Activated CD8-positive, alpha-beta T cell treated with anti-CD3 and anti-CD28 coated beads for 36 hours (primary cell): ENCODE measurements around the gene MMP21. TPM values are rescaled to one million over a fixed set of nuclear protein-coding genes. Genes with fewer than 3 reads are reported as not detected.
A peak's percentile ranks its signal among the peaks of the same experiment; 100 is the strongest.

Experiments used
- ATAC-seq: fragments of 200-7000 bp; cut with Tn5 transposase; one replicate; pipeline ENCODE4 v1.10.0; 2021; ENCODE audit warnings: mild to moderate bottlenecking, moderate library complexity
- CTCF ChIA-PET: fragments of 350-600 bp; sonication (Branson Sonifier 250); formaldehyde crosslinking; loops from one replicate; lab custom pipeline; 2021; ENCODE audit warnings: antibody characterized with exemption; lab: Charles Lee
- POLR2A ChIA-PET: fragments of 350-600 bp; sonication (Branson Sonifier 250); formaldehyde crosslinking; loops from one replicate; lab custom pipeline; 2021; ENCODE audit warnings: antibody characterized with exemption; lab: Charles Lee
- DNase-seq: peaks from one replicate; pipeline ENCODE4 v3.0.0-alpha.2; 2020
- H3K27ac Mint-ChIP-seq: one replicate; pipeline ENCODE4 v1.8.0; 2021; ENCODE audit warnings: mild to moderate bottlenecking, mixed read lengths
- H3K27me3 Mint-ChIP-seq: one replicate; pipeline ENCODE4 v1.8.0; 2021; ENCODE audit warnings: mixed read lengths
- H3K36me3 Mint-ChIP-seq: one replicate; pipeline ENCODE4 v1.8.0; 2021; ENCODE audit warnings: low read depth, mixed read lengths
- H3K4me1 Mint-ChIP-seq: one replicate; pipeline ENCODE4 v1.8.0; 2021; ENCODE audit warnings: low read depth, mixed read lengths
- H3K4me3 Mint-ChIP-seq: one replicate; pipeline ENCODE4 v1.8.0; 2021; ENCODE audit warnings: mild to moderate bottlenecking, moderate library complexity, mixed read lengths
- H3K9me3 Mint-ChIP-seq: one replicate; pipeline ENCODE4 v1.8.0; 2021; ENCODE audit warnings: mixed read lengths
- intact Hi-C: fragments of 100-400 bp; cut with micrococcal nuclease; formaldehyde crosslinking; loops from one replicate; pipeline ENCODE4 v1.10.0; 2022
- total RNA-seq, 2 experiments: library from RNA; stranded (reverse); gene quantifications; one replicate each; pipeline ENCODE4 v1.2.3, GENCODE V29; 2021
- TF ChIP-seq, protein P1 (sequence below): fragments of 200-600 bp; IDR thresholded peaks from one replicate; pipeline ENCODE4 v1.8.0; 2022; ENCODE audit warnings: antibody characterized with exemption, mild to moderate bottlenecking

The MMP21 gene
- total RNA-seq, 2 experiments from 2014 or later = not detected

DNA sequence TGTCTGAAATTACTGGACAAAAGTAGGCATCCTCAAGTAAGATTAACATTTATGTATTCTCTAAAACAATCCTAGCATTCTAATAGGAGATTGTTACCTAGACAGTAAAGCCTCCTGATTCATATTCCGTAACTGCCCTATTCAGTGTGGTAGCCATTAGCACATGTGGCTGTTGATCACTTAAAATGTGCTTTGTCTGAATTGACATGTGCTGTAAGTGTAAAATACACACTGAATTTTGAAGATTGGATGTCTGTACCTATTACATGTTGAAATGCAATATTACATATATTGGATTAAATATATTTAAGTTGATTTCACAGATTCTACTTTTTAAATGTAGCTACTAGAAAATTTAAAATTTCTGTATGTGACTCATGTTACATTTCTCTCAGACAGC lies 41.5 kb downstream of the MMP21 start:
- H3K27me3 Mint-ChIP-seq = no peaks in the 10 kb centered on the region
- DNase-seq (no peak), ATAC-seq (no peak)
- intact Hi-C loops = no loop called here
- no peak overlapping the region for H3K27ac Mint-ChIP-seq
- TF ChIP-seq, protein P1, sequence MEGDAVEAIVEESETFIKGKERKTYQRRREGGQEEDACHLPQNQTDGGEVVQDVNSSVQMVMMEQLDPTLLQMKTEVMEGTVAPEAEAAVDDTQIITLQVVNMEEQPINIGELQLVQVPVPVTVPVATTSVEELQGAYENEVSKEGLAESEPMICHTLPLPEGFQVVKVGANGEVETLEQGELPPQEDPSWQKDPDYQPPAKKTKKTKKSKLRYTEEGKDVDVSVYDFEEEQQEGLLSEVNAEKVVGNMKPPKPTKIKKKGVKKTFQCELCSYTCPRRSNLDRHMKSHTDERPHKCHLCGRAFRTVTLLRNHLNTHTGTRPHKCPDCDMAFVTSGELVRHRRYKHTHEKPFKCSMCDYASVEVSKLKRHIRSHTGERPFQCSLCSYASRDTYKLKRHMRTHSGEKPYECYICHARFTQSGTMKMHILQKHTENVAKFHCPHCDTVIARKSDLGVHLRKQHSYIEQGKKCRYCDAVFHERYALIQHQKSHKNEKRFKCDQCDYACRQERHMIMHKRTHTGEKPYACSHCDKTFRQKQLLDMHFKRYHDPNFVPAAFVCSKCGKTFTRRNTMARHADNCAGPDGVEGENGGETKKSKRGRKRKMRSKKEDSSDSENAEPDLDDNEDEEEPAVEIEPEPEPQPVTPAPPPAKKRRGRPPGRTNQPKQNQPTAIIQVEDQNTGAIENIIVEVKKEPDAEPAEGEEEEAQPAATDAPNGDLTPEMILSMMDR = no peak
- POLR2A ChIA-PET = no interaction called here
- CTCF ChIA-PET = interaction anchor here (1.0 kb wide), 1 partner anchor 10 kb away, joined by 3 read pairs; no protein-coding TSS in a partner anchor
- H3K9me3 Mint-ChIP-seq = no peaks in the 10 kb centered on the region
- H3K36me3 Mint-ChIP-seq = peaks cover 53% of the 10 kb centered on the region
- H3K4me1 Mint-ChIP-seq = peaks cover 2% of the 10 kb centered on the region
- no peak overlapping the region for H3K4me3 Mint-ChIP-seq

- H3K9me3 Mint-ChIP-seq = no peaks in the 10 kb centered on the region
- ATAC-seq = no peak
- H3K36me3 Mint-ChIP-seq = peaks cover 54% of the 10 kb centered on the region
- DNase-seq = no peak
- intact Hi-C loops = no loop called here
- ChIA-PET CTCF (interaction anchor here (1.0 kb wide), 1 partner anchor 10 kb away, joined by 3 read pairs; no protein-coding TSS in a partner anchor), POLR2A (interaction anchor here (1.1 kb wide), 1 partner anchor 20 kb away, joined by 3 read pairs; no protein-coding TSS in a partner anchor)
- no peak overlapping the region for H3K27ac Mint-ChIP-seq
- H3K4me3 Mint-ChIP-seq = no peak overlapping the region
- TF ChIP-seq, protein P1 = no peak
- peaks cover 6% of the 10 kb centered on the region for H3K4me1 Mint-ChIP-seq
- no peaks in the 10 kb centered on the region for H3K27me3 Mint-ChIP-seq
Measured at GRCh38 chr10:125727436-125727835, 48.2 kb downstream of the MMP21 start.

- intact Hi-C loops = no loop called here
- Mint-ChIP-seq H3K36me3 (peaks cover 53% of the 10 kb centered on the region), H3K27ac (no peak overlapping the region), H3K4me1 (peaks cover 9% of the 10 kb centered on the region), H3K27me3 (no peaks in the 10 kb centered on the region), H3K9me3 (no peaks in the 10 kb centered on the region), H3K4me3 (no peak overlapping the region)
- CTCF ChIA-PET = interaction anchor here (1.0 kb wide), 1 partner anchor 11 kb away, joined by 3 read pairs; no protein-coding TSS in a partner anchor
- TF ChIP-seq, protein P1 = no peak
- POLR2A ChIA-PET = interaction anchor here (1.1 kb wide), 1 partner anchor 20 kb away, joined by 3 read pairs; no protein-coding TSS in a partner anchor
- no peak for ATAC-seq
- DNase-seq = no peak
Measured at GRCh38 chr10:125726914-125727313, 48.7 kb downstream of the MMP21 start.

GRCh38 chr10:125722811-125723210 lies 52.8 kb downstream of the MMP21 start:
- ChIA-PET POLR2A (no interaction called here), CTCF (interaction anchor here (0.7 kb wide), 1 partner anchor 111 kb away, joined by 4 read pairs; no protein-coding TSS in a partner anchor)
- Mint-ChIP-seq H3K27ac (peak overlapping the region; percentile 56), H3K4me1 (peaks cover 21% of the 10 kb centered on the region), H3K4me3 (no peak overlapping the region), H3K9me3 (no peaks in the 10 kb centered on the region), H3K27me3 (no peaks in the 10 kb centered on the region), H3K36me3 (peaks cover 42% of the 10 kb centered on the region)
- intact Hi-C loops = no loop called here
- ATAC-seq = no peak
- DNase-seq = no peak
- TF ChIP-seq, protein P1 = no peak

GRCh38 chr10:125721035-125721434 lies 54.6 kb downstream of the MMP21 start:
- peak overlapping the region; percentile 34 for H3K27ac Mint-ChIP-seq
- H3K36me3 Mint-ChIP-seq = peaks cover 39% of the 10 kb centered on the region
- ATAC-seq (no peak), DNase-seq (no peak)
- ChIA-PET POLR2A (interaction anchor here (1.1 kb wide), 1 partner anchor 9 kb away, joined by 5 read pairs; no protein-coding TSS in a partner anchor), CTCF (no interaction called here)
- peaks cover 21% of the 10 kb centered on the region for H3K4me1 Mint-ChIP-seq
- H3K4me3 Mint-ChIP-seq = peak overlapping the region; percentile 97
- intact Hi-C loops = no loop called here
- H3K9me3 Mint-ChIP-seq = no peaks in the 10 kb centered on the region
- no peaks in the 10 kb centered on the region for H3K27me3 Mint-ChIP-seq
- TF ChIP-seq, protein P1 = no peak
